LoVo (cell line): ENCODE measurements around the gene TAF5L.
"Not testable (repeated sequence)": the region's sequence is repeated elsewhere in the genome, so short reads cannot be mapped to it uniquely, and the experiment has no call there.

Source experiments
- DNase-seq: peaks from one replicate; pipeline ENCODE4 v3.0.0-alpha.2; 2016; ENCODE audit warnings: low spot score

Gene TAF5L

DNA sequence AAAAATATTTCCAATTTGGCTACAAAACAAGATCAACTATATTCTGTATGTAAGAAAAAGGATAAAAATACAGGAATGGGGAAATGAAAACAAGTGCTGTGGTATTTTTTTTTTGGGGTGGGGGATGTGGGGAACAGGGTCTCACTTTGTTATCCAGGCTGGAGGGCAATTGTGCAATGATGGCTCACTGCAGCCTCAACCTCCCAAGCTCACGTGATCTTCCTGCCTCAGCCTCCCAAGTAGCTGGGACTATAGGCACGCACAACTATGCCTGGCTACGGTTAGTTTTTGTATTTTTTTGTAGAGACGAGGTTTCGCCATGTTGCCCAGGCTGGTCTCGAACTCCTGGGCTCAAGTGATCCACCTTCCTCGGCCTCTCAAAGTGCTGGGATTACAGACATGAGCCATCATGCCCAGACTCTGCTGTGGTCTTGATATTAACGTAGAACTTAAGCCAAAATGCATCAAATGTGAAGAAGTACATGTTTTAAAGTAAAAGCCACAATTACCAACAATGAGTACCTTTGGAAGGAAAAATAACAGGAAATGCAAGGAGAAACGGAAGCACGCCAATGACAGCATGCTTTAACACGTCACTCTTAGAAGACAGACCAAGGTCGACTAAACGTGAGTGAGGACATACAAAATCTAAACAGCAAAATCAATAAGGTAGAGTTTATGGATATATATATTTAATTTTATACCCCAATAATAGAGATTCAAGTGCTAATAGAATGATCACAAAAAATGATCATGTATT is 58.6 kb downstream of the TAF5L start:
- DNase-seq = no peak

DNA sequence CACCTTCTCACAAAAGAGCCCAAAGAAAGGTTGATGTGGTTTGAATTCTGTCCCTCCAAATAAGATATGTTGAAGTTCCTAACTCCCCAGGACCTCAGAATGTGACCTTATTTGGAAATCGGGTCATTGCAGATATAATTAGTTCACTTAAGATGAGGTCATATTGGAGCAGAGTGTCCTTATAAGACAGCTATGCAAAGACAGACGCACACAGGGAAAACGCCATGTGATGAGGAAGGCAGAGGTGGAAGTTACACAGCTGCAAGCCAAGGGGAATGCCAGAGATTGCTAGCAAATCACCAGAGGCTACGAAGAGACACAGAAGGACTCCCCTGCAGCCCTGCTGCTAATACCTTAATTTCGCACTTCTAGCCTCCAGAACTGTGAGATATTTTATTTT is 62.2 kb downstream of the TAF5L start:
- no peak for DNase-seq

DNA sequence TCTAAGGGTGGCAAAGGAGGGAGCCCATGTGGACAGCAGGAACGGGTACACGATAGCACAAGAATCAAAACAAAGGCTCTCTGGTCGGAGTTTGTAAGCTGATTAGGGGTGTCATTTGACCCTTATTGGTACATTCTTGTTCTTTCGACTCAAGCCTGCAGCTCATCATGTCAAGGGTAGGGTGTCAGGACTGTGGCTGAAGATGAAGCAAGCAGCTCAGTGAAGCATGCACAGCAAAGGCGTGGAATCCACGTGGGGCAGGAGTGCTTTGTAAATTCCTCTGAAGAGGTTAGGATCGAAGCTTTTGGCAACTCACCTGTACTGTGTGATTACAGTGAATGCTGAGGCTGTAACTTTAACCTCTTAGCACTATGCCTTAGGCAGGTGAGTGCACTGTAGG is 62.7 kb downstream of the TAF5L start:
- DNase-seq = no peak

DNA sequence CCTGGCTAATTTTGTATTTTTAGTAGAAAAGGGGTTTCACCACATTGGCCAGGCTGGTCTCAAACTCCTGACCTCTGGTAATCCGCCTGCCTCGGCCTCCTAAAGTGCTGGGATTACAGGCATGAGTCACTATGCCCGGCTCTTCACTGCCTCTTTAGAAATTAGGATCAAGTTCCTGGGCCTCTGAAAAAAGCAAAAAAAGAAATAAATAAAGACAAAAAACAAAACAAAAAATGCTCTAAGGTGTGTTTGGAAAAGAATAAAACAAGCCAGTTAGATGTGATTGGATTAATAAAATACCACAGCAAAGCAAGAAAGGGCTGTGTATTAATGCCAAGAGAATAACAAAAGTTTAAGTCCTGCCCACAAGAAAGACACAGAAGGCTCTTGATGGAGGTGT is 63.2 kb downstream of the TAF5L start:
- no peak for DNase-seq

DNA sequence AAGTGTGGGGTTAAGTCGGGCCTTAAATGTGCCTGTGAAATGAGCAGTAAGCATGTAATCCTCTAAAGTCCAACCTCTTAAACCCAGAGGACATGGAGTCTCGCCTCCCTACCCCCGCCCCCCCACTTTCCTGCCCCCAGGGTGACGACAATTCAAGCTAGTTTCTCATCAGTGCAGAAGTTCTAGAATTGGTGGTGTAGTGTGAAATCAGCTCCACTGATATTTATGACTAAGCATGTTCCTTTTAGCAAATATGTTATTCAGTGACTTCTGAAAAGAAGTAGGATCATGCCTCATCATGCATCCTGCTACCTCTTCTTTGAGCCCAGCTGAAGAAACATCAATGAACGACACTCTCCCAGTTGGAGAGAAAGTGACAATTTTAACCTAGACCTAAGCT is 64.8 kb downstream of the TAF5L start:
- no peak for DNase-seq

DNA sequence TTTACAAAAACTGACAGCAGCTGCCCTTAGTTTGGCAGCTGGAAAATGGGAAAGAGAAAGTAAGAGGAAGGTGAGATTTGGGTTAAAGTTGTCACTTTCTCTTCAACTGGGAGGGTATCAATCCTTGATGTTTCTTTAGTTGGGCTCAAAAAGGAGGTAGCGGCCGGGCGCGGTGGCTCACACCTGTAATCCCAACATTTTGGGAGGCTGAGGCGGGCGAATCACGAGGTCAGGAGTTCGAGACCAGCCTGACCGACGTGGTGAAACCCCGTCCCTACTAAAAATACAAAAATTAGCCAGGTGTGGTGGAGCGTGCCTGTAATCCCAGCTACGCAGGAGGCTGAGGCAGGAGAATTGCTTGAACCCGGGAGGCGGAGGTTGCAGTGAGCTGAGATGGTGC is 65.8 kb downstream of the TAF5L start:
- DNase-seq = not testable (repeated sequence)

DNA sequence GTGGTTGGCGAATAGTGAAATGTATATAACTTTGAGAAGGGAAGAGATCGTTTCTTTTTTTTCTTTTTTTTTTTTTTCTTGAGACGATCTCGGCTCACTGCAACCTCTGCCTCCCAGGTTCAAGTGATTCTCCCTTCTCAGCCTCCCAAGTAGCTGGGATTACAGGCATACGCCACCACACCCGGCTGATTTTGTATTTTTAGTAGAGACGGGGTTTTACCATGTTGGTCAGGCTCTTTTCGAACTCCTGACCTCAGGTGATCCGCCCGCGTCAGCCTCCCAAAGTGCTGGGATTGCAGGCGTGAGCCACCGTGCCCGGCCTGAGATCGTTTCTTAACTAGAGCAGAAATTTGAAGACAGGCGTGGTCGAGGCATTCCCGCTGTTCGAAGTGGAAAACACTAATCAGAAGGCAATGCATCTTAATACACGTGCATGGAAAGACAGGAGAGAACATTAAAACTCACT is 66.6 kb downstream of the TAF5L start:
- peak; percentile 19 for DNase-seq

DNA sequence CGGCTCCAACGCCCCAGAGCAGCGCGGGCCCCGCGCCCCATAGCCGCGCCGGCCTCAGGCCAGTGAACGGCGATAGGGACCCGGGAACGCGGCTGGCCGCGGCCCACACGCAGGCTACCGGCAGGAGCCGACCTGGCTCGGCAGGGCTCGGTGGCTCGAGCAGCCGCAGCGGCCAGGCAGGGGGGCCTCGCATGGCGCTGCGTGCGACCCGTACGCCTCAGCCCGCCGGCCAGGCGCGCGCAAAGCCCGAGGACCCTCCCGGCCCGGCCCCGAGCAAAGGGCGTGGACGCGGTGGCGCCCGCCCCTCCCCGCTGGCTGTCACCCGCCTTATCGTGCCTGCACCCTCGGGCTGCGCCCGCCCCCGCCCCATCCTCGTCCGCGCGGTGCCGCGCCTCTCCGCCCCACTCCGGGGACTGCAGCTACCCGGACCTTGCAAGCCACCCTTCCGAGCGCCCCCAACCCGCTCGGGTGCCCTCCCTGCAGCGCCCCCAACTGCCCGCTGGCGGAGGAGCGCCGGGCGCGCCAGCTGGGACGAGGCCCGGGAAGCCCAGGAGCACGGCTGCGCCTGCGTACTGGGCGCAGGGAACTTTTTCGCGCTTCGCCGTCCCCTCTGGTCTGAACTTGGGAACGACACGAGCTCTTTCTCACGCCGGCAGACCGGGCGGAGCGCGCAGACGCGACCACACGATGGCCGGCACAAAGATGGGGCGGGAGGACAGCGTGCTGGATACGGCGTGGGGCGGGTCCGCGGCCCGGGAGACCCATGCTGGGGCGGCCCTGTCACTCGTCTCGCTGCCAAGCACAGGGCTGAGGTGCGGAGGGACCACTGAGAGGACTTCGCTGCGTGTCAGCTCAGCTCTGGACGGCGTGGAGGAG is 67.2 kb downstream of the TAF5L start, which contains the start of gene ABCB10:
TSS of gene ABCB10 (minus strand) at position 248 of the 876 bp plus-strand sequence. CDS start at position 193, 55 bp downstream.
- DNase-seq = peak; percentile 99

DNA sequence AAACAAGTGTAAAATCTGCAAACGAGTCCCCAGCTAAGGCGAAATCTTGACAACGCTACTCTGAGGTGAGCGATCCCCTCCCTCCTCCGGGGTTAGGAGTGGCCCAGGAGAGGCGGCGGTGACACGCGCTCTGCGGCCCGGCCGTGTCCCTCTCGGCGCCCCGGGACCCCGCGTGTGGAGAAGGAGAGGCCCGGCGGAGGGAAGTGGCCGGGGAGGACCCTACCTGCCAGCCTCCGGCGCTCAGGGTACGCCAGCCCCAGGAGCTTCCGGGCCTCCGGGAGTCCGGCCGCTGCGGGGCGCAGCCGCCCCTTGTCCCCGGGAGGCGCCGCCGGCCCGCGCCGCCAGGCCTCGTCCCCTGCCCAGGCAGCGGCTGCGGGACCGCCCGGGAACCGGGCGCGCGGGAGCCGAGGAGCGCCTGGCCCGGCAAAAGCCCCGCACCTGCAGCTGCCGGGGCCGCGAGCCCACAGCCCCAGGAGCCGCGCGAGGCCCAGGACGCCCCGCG is 68.0 kb downstream of the TAF5L start:
- DNase-seq = peak; percentile 24

DNA sequence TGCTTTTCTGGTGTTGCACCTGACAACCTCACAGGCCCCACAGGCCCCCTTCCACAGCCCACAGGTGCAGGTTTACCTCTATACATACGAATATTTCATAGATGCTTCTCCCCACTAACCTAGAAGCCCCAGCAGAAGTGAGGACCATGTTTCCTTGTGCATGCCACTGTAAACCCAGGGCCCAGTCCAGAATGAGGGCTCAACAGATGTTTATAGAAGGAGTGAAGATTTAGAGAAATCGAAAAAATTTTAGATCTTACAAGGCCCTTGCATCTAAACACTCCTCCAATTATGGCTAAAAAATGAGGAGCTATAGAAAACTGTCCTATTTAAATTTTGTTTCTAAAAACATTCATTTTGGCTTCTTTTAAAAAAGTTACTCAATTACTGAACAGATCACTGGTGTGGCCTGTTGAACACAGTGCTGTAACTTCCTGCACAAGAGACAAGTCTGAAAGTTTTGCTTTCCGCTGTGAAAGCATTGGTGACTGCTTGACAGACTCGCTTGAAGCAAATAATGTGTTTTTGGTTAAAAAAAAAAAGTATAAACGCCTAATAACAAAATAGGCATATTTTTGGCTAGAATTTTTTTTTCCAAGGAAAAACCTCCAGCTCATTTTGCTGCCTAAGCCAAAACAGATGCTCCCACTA is 68.6 kb downstream of the TAF5L start:
- no peak for DNase-seq

DNA sequence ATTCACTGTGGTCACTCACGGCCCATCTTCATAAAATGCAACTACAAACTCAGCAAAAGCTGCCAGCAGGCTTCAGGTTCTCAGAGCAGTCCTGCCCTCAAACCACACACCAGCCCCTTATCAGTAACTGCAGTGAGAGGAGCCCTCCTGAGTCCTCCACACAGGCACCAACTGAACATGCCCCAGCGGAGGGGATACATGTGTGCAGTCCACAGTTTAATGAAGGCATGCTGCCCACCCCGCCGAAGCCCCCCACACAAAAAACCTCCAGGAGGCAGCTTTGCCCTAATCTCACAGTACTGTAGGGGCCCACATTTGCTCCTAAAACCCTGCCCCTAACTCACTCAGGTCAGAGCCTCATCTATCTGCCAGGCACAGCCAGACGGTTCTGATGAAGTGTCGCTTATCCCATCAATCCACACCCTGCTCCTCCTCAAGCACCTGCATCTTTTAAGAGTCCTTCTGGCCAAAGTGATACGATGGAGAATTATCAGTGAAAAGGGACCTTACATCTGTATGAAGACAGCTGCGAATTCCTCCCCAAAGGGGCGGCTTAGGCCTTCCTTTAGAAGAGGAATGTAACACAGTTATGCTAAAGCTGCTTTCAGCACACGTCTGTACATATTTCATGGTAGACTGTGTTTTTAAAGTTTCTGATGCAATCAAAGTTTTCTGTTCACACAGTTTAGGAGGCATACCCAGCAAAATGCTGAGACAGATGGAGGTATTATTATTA is 70.9 kb downstream of the TAF5L start:
- no peak for DNase-seq

DNA sequence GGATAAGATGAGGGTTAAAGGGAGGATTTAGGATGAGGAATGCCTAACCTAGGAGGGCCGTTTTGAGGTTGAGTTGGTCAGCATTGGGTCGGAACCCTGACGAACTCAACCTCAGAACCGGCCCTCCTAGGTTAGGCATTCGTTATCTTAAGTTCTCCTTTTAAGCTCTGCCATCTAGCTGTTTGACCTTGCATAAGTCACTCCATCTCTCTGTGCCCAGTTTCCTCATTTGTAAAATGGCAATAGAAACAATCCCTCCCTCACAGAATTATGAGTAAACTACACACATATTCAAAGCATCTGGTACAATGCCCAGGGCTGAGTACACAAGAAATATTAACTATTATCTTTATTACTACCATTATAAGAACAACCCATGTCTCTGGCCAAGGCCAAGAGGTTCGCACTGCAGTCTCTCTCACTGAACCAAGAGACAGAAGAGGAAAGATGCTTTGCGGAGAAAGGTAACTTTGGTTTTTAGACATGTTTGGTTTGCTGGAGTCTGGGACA is 72.2 kb downstream of the TAF5L start:
- no peak for DNase-seq

DNA sequence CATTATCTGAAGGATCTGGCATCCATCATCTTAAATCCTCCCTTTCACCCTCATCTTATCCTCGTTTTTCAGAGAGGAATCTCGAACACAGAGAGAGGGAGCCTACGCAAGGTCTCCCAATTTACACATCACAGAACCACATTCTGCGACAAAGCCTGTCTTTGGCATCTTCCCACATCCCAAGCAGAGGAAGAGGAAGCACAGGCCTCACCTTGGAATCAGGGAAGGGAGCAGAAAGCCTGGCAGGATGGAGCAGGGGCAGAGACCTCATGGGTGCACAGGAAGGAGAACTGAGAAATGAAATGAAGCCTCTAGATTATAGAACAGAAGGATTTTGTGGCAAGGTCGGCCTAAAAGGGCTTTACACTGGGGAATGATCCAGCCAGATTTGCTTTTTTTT is 73.2 kb downstream of the TAF5L start:
- DNase-seq = no peak

DNA sequence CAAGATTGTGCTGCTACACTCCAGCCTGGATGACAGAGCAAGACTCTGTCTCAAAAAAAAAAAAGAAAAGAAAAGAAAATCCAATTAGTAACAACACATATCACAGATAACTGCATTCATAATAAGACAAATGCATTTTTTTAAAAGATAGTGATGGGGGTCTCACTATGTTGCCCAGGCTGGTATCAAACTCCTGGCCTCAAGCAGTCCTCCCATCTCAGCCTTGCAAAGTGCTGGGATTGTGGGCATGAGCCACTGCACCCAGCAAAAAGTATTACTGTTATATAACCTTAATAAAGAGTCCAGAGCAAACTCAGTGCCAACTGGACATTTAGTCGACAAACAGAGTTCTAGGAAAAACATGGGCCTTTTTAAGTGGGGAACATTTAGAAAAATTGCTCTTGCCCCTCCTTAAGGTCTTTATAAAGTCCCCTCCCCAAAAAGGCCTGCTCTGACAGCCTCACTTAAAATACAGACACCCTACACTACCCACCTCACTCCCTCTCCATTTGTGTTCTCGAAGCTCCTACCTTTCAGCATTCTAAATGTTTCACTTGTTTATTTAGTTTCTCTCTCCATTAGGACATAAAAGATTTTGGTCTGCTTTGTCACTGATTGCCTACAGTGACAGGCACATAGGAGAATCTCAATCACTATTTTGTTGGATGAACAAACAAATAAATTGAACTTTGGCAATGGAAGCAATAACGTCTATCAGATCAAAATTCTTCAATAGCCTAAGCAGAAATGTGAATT is 74.9 kb downstream of the TAF5L start:
- DNase-seq = no peak

DNA sequence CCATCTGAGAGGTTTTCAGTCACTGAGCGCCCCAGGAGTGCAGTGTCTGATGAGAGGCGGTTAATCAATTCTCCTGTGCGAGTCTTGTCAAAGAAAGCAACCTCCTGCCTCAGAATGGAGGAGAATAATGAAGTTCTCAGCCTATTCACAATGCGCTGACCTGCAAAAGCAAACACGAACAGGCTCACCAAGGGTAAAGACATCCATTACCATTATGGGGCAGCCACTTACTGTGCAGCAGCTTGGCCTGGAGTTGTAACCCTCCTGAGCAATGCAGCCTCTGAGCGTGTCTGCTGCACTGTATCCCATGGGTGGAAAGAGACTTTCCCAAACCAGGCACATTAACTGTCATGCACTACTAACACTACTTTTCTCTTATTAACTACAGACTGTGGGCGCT is 78.4 kb downstream of the TAF5L start:
- no peak for DNase-seq

DNA sequence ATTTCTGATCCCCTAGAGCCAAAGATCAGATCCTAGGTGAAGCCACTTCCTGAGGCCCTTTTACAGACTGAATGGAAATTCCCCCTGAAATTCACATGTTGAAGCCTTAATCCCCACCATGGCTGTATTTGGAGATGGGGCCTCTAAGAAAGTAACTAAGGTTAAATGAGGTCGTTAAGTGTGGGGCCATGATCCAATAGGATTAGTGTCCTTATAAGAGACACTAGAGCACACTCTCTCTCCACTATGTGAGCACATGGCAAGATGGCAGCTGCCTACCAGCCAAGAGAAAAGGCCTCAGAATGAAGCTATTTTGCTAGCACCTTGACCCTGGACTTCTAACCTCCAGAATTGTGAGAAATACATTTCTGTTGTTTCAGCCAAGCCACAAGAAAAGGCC is 81.3 kb downstream of the TAF5L start:
- DNase-seq = no peak
